GM18858 (cell line): Measurements from ENCODE around the gene KLF17.

Experiments
- ATAC-seq: cut with Tn5 transposase; IDR thresholded peaks from one replicate; pipeline ENCODE4 v1.9.1; 2021; ENCODE audit not compliant: unreplicated experiment

Gene KLF17

GRCh38 chr1:44151808-44152207 lies 33.2 kb downstream of the KLF17 start:
- ATAC-seq, result no peak

- ATAC-seq, result no peak
These were observed 34.1 kb downstream of the KLF17 start for GRCh38 chr1:44152692-44153091.

DNA sequence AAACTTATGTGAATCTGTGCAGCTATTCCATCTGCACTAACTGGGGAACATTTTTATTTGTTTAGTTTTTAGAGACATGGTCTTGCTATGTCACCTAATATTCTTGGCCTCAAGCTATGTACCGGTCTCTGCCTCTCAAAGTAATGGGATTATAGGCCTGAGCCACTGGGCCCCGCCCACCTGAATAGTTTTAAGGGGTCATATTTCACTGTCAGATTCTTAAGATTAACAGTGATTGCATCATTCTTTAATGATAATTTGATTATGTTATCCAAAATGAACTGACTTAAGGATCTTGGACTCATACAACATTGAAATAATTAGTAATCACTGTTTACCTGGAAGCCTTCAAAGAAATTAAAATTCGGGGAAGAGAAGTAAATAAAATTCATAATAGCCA lies 35.4 kb downstream of the KLF17 start:
- no peak for ATAC-seq

- ATAC-seq, result no peak
These were observed 39.3 kb downstream of the KLF17 start for GRCh38 chr1:44157903-44158302.

- ATAC-seq, result no peak
These were observed 40.2 kb downstream of the KLF17 start for GRCh38 chr1:44158871-44159270.

- ATAC-seq, result no peak
These were observed 42.9 kb downstream of the KLF17 start for GRCh38 chr1:44161546-44161945.

DNA sequence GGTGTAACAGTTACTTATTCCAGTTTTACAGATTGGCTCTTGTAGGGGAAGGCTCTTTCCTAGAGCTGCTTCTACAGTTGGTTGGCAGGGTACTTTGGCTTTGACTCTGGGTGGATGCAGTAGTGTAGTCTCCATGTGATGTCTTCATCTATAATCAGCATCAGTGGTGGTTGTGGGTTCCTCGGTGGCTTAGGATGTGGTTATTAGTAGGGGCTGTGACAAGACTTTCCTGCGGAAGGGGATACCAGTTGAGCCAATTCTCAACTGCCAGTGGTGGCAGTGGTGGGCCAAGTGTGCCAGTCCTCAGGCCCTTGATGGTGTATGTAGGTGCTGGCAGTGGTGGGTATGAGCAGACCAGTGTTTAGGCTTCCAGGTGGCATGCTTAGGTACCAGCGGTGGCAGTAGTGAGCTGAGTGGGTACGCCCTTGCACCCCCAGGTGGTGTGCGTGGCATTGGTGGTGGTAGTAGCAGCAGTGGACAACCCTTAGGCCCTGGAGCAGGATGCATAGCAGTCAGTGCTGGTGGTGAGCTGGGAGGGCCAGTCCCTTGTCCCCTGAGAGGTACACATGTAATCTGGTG lies 50.0 kb downstream of the KLF17 start:
- no peak for ATAC-seq

DNA sequence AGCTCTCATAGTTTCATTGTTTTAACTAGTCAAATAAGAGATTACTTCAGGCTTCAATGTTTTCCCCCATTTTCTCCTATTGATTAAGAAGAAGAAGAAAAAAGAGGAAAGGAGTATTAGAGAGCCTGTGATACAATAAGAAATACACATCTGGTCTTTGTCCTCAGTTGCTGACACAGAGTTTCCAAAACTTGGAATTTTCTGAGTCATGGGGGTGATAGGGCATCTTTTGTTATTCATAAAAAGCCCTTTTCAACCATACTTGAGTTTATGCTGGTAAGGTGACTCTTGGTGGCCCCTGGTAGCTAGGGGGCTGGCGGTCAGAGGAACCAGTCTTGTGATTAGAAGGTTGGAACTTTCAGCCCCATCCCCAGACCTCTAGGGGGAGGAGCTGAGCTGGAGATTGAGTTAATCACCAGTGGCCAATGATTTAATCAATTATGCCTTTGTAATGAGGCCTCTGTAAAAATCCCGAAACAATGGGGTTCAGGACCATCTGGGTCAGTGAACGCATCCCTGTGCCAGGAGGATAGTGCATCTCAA lies 51.7 kb downstream of the KLF17 start:
- ATAC-seq, result no peak

DNA sequence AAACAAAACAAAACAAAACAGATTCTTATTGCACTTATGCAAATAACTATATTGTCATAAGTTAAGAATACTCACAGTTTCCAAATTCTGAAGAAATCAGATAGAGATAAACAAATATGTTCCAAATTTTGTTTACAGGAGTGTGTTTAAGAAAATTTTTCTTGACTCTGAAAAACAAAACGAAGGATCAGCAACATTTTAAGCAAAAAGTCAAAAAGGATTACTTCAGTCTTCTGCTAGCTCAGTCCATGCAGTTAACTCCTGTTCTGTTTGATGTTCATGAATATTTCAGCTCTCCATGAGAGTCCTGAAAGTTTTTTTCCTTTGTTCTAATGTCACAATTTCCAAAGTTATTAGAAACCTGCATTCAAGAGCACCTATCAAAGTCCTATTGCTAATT lies 56.0 kb downstream of the KLF17 start:
- ATAC-seq, result no peak
